NCI-H524 (cell line): ENCODE data around the gene ATP8A2.
"Not testable (repeated sequence)": the region's sequence is repeated elsewhere in the genome, so short reads cannot be mapped to it uniquely, and the experiment has no call there.

Experiments used
- DNase-seq, 2 experiments: peaks; one replicate each; lab custom pipeline; 2025; lab: John Stamatoyannopoulos, UW

The ATP8A2 gene

GRCh38 chr13:25463496-25463895, 91.7 kb downstream of the ATP8A2 start:
- no peak for DNase-seq

GRCh38 chr13:25466880-25467279, 95.1 kb downstream of the ATP8A2 start:
- DNase-seq: peak; percentile 95 to 98

- DNase-seq: peak; percentile 60 to 83
These were observed 96.8 kb downstream of the ATP8A2 start for GRCh38 chr13:25468325-25469168.

GRCh38 chr13:25469169-25469525, 97.4 kb downstream of the ATP8A2 start:
- no peak for DNase-seq

GRCh38 chr13:25473864-25474263, 102.1 kb downstream of the ATP8A2 start:
- DNase-seq: no peak

- DNase-seq: no peak
These were observed 106.4 kb downstream of the ATP8A2 start for GRCh38 chr13:25478186-25478585.

GRCh38 chr13:25489238-25489637, 117.5 kb downstream of the ATP8A2 start:
- peak; percentile 58 to 79 for DNase-seq

GRCh38 chr13:25490236-25490635, 118.5 kb downstream of the ATP8A2 start:
- DNase-seq: peak in 1 of 2 experiments; percentile 55

- no peak for DNase-seq
These were observed 122.3 kb downstream of the ATP8A2 start for GRCh38 chr13:25493931-25494640.

- DNase-seq: peak; percentile 47 to 82
These were observed 123.1 kb downstream of the ATP8A2 start for GRCh38 chr13:25494698-25495411.

GRCh38 chr13:25501231-25501630, 129.5 kb downstream of the ATP8A2 start:
- peak; percentile 91 to 94 for DNase-seq

- peak in 1 of 2 experiments; percentile 27 for DNase-seq
These were observed 130.3 kb downstream of the ATP8A2 start for GRCh38 chr13:25502031-25502430.

GRCh38 chr13:25502551-25502950, 130.8 kb downstream of the ATP8A2 start:
- no peak for DNase-seq

GRCh38 chr13:25503856-25504255, 132.1 kb downstream of the ATP8A2 start:
- no peak for DNase-seq

- no peak for DNase-seq
These were observed 136.1 kb downstream of the ATP8A2 start for GRCh38 chr13:25507841-25508240.

- not testable (repeated sequence) for DNase-seq
These were observed 141.3 kb downstream of the ATP8A2 start for GRCh38 chr13:25513060-25513459.

GRCh38 chr13:25518441-25518840, 146.7 kb downstream of the ATP8A2 start:
- no peak for DNase-seq

- no peak for DNase-seq
These were observed 154.1 kb downstream of the ATP8A2 start for GRCh38 chr13:25525884-25526283.

- no peak for DNase-seq
These were observed 156.5 kb downstream of the ATP8A2 start for GRCh38 chr13:25528266-25528665.

- no peak for DNase-seq
These were observed 157.7 kb downstream of the ATP8A2 start for GRCh38 chr13:25529425-25529824.

- DNase-seq: no peak
These were observed 166.5 kb downstream of the ATP8A2 start for GRCh38 chr13:25538276-25538675.

- DNase-seq: no peak
These were observed 169.8 kb downstream of the ATP8A2 start for GRCh38 chr13:25541434-25542123.
